Raji (cell line): ENCODE measurements around the gene RFX2.

Experiments used
- POLR2A ChIP-seq: IDR thresholded peaks from 2 replicates; pipeline ENCODE4 v1.6.1; 2011; ENCODE audit warnings: low read depth, low read length, control low read depth; ENCODE audit not compliant: insufficient read depth

RFX2 gene

DNA sequence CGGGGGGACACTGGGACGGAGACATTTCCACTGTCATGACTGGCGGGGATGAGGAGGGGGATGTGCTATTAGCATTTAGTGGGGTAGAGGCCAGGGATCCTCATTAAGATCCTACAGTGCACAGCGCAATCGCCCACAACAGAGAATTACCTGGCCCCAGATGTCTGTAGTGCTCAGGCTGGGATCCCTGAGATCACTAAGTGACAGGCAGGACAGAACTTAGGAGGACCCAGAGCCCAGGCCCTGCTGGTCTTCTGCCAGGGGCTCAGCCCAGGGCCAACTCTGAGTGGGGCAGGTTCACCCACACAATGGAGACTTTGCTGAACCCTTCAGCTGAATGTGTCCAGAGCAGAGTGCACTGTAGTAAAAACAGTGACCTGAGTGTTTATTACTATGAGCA is 136.9 kb downstream of the RFX2 start:
- no peak for TF ChIP-seq POLR2A

DNA sequence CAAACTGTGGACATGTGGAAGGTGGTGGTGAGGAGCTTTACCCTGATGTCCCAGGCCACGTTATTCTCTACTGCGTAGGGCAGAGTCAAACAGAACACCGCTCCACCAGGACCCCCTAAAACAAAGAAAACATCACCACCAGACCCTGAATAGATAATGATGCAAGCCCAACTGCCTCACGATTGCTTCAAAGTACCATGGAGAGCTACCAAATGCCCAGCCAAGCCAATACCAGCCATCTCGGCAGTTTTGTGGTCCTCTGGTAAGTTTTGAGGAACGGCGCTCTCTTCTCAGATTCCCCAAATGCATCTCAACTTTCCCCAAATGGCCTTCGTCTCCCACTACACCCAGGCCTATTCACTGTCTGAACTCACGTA is 138.0 kb downstream of the RFX2 start:
- TF ChIP-seq POLR2A = no peak

DNA sequence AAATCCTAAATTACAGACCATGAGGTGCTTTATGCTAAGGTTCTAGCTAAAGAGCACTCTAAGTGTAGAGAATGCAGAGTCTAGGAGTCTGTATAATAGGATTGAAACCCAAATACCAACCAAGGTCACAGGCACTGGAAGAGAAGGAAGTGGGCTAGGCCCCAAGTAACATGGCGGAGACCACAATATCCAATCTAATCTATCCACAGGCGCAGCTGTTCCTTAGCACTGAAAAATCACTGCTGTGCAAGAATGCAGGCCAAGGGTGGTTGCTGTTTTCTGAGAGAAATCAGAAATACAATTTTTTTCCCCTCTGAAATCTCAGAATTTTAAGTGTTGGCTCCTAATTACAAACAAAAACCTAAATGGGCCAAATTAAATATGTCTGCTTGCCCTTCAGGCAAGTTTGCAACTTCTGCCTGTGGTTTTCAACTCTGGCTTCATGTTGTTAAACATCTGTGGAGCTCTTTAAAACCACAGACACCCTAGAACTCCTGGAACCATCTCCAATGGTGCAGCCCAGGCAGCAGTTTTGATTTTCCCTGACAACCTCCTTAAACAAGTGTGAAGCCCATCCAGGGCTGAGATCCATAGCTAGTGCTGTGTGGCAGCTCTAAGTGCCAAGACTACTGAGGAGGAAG is 138.5 kb downstream of the RFX2 start:
- TF ChIP-seq POLR2A = no peak

GRCh38 chr19:5969476-5969875 is 140.8 kb downstream of the RFX2 start:
- no peak for TF ChIP-seq POLR2A

GRCh38 chr19:5968431-5969373 is 141.6 kb downstream of the RFX2 start:
- TF ChIP-seq POLR2A = no peak

GRCh38 chr19:5967994-5968430 is 142.3 kb downstream of the RFX2 start:
- TF ChIP-seq POLR2A = no peak

- TF ChIP-seq POLR2A = no peak
These were observed 142.7 kb downstream of the RFX2 start for GRCh38 chr19:5967571-5967970.

DNA sequence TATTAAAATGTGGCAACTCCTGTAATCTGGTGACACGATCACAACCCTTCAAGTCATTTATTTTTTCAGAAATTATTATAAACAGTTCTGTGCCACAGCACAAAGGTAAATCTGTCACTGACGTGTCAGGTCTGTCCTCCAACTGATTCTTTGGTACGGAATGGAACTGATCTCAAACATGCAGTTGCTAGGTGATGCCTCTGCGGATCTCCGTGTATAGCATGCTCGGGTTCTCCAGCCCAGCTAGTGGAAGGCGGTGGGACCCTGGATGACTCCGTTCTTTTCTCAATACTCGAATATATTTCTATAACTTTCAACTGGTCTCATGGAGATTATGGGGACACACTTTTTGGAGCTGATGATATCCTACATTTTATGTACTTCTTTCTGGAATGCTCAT is 143.4 kb downstream of the RFX2 start:
- TF ChIP-seq POLR2A = no peak

- TF ChIP-seq POLR2A = no peak
These were observed 144.1 kb downstream of the RFX2 start for GRCh38 chr19:5966215-5966614.

GRCh38 chr19:5964816-5965565 is 145.3 kb downstream of the RFX2 start:
- no peak for TF ChIP-seq POLR2A

GRCh38 chr19:5963855-5964254 is 146.4 kb downstream of the RFX2 start:
- TF ChIP-seq POLR2A = no peak

DNA sequence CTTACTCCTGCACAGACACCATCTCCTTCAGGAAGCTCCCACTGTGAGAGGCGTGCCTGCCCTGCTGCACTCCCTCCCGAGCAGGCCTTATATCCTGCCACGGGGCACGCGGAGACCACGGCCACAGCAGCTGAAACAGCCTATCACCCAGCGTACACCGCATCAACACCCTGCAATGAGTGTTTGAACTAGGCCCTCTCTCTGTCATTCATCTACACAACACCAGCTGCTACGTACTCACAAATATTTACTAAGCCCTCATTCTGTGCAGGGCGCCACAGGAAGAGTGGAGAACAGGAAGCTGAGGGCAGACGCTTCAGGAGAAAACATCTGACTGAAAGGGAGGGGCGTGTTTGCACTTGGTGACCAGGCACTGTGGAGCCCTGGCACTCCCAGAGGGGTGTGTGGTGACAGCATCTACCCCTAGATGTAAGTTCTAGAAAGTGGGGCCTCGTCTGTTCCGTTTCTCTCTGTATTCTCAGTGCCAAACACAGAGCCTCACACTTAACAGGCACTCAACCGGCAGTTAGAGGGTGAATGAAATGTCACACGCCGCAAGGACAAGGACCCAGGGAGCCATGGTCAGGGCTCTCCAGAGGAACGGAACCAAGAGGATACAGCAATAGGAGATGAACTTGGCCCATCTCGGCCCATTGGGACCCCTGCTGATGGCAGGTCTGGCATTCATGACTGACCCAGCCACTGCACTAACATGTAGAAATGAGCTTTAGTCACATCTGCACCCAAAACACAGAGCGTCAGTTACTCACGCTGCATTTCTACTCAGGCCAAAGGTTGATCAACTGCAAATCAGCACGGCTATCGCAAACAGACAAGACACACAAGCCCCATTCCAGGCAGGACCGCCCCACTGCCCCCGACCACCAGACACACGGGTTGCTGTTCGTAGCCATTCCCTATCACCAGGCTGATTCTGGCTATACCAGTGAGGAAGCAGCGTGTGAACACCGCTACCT is 148.0 kb downstream of the RFX2 start:
- no peak for TF ChIP-seq POLR2A

GRCh38 chr19:5960005-5961001 is 150.0 kb downstream of the RFX2 start:
- no peak for TF ChIP-seq POLR2A

- no peak for TF ChIP-seq POLR2A
These were observed 150.9 kb downstream of the RFX2 start for GRCh38 chr19:5959260-5960004.
